Tibial artery (tissue), 4 donors: ENCODE results near the gene ZFP36.
A peak's percentile ranks its signal among the peaks of the same experiment; 100 is the strongest.

ENCODE experiments used
- DNase-seq, 2 donors: peaks; one replicate each; pipeline ENCODE4 v3.0.0-alpha.2; 2019
- H3K27ac ChIP-seq, 2 donors: fragments of 200-600 bp; sonication (generic) in 1 of 2; 1 replicate in 1 of 2; 2 replicates in 1 of 2; pipeline ENCODE4 v1.5.1; 2018 to 2019; ENCODE audit warnings: mild to moderate bottlenecking in 1 of 2
- H3K27me3 ChIP-seq, 2 donors: fragments of 200-600 bp; sonication (generic) in 1 of 2; one replicate each; pipeline versions ENCODE4 v1.5.1 to v1.6.0; 2016 to 2019
- H3K36me3 ChIP-seq, 3 donors: fragments of 200-600 bp; sonication (generic) in 2 of 3; one replicate each; pipeline ENCODE4 v1.5.1; 2016 to 2019; ENCODE audit warnings: mild to moderate bottlenecking in 2 of 3
- H3K4me1 ChIP-seq, 4 donors: fragments of 200-600 bp; sonication (generic) in 2 of 4; 1 replicate in 3 of 4; 2 replicates in 1 of 4; pipeline ENCODE4 v1.5.1; 2016 to 2019
- H3K4me3 ChIP-seq, 2 donors: fragments of 200-600 bp; sonication (generic) in 1 of 2; 1 replicate in 1 of 2; 2 replicates in 1 of 2; pipeline ENCODE4 v1.5.1; 2018 to 2019; ENCODE audit warnings: mild to moderate bottlenecking in 2 of 2
- H3K9me3 ChIP-seq, 3 donors: fragments of 200-600 bp; sonication (generic) in 1 of 3; one replicate each; pipeline ENCODE4 v1.5.1; 2016 to 2019
- intact Hi-C: fragments of 100-400 bp; cut with DNase I; formaldehyde crosslinking; loops from one replicate; pipeline ENCODE4 v1.15.0; 2023; ENCODE audit warnings: low total_unique reads
- TF ChIP-seq, protein P1 (sequence below), 2 experiments: fragments of 200-600 bp in 1 of 2; fragments of 450-650 bp in 1 of 2; IDR thresholded peaks; one replicate each; pipeline ENCODE4 v1.5.1; 2017 to 2019; ENCODE audit warnings: antibody characterized with exemption in 2 of 2, mild to moderate bottlenecking in 1 of 2, moderate library complexity in 1 of 2

The ZFP36 gene

DNA sequence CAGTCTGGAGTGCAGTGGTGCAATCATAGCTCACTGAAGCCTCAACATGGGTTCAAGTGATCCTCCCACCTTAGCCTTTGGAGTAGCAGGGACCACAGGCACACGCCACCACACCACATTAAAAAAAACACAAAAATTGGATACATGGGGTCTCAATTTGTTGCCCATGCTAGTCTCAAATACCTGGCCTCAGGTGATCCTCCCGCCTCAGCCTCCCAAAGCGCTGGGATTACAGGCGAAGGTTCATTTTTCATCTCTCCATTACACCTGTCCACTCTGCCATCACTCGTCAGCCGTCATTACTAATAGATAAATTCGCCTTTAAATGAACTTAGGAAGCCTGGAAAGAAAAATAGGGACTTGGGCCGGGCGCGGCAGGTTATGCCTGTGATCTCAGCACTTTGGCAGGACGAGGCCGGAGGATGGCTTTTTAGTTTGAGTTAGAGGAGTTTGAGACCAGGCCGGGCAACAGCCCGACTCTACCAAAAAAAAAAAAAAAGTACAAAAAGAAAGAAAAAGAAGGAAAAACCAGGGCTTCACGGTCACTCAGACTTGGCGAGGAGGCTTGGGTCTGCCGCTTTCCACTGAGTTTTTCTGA is 38.0 kb downstream of the ZFP36 start:
- DNase-seq: no peak
- Histone ChIP-seq H3K4me1 (peaks cover 0 to 48% (median 33%) of the 10 kb centered on the region in 4 donors), H3K4me3 (peak overlapping the region; percentile 67 to 100), H3K27ac (peak overlapping the region; percentile 86 to 87), H3K27me3 (no peaks in the 10 kb centered on the region), H3K9me3 (no peaks in the 10 kb centered on the region), H3K36me3 (peaks cover 0 to 9% (median 0%) of the 10 kb centered on the region in 3 donors)
- TF ChIP-seq, protein P1, sequence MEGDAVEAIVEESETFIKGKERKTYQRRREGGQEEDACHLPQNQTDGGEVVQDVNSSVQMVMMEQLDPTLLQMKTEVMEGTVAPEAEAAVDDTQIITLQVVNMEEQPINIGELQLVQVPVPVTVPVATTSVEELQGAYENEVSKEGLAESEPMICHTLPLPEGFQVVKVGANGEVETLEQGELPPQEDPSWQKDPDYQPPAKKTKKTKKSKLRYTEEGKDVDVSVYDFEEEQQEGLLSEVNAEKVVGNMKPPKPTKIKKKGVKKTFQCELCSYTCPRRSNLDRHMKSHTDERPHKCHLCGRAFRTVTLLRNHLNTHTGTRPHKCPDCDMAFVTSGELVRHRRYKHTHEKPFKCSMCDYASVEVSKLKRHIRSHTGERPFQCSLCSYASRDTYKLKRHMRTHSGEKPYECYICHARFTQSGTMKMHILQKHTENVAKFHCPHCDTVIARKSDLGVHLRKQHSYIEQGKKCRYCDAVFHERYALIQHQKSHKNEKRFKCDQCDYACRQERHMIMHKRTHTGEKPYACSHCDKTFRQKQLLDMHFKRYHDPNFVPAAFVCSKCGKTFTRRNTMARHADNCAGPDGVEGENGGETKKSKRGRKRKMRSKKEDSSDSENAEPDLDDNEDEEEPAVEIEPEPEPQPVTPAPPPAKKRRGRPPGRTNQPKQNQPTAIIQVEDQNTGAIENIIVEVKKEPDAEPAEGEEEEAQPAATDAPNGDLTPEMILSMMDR (IDR thresholded peaks at IDR 0.05): no peak
- intact Hi-C loops: loop anchor here (5.0 kb wide), 1 partner anchor 88 kb away; the partner anchor contains the start of gene EID2B

- Histone ChIP-seq H3K4me3 (peak within 1 kb of the TSS; percentile 67 to 100), H3K27ac (peak within 1 kb of the TSS; percentile 86 to 87), H3K4me1 (peaks cover 0 to 51% (median 37%) of the 10 kb centered on the region in 4 donors), H3K27me3 (no peaks in the 10 kb centered on the region), H3K36me3 (peaks cover 0 to 9% (median 0%) of the 10 kb centered on the region in 3 donors), H3K9me3 (no peaks in the 10 kb centered on the region)
- TF ChIP-seq, protein P1 (IDR thresholded peaks at IDR 0.05): no peak
- intact Hi-C loops: loop anchor here (2.0 kb wide), 1 partner anchor 35 kb away; the partner anchor contains the start of gene TIMM50
- peak; percentile 96 to 98 for DNase-seq
Observed at GRCh38 chr19:39445196-39446111, 38.8 kb downstream of the ZFP36 start, which contains the start of gene SUPT5H. Gene SUPT5H, plus strand, starts transcription at chr19:39445582. Its CDS starts 309 bp downstream, at chr19:39445891.

- TF ChIP-seq, protein P1 (IDR thresholded peaks at IDR 0.05): no peak
- no peak for DNase-seq
- Histone ChIP-seq H3K27me3 (no peaks in the 10 kb centered on the region), H3K36me3 (peaks cover 0 to 11% (median 0%) of the 10 kb centered on the region in 3 donors), H3K4me1 (peaks cover 0 to 53% (median 36%) of the 10 kb centered on the region in 4 donors), H3K4me3 (peak overlapping the region; percentile 67 to 100), H3K9me3 (no peaks in the 10 kb centered on the region), H3K27ac (peak overlapping the region; percentile 86 to 87)
- intact Hi-C loops: loop anchor here (2.0 kb wide), 1 partner anchor 34 kb away; the partner anchor contains the start of gene TIMM50
Observed at GRCh38 chr19:39446365-39447084, 39.9 kb downstream of the ZFP36 start.

- Histone ChIP-seq H3K36me3 (peaks cover under 1 to 26% (median 1%) of the 10 kb centered on the region in 3 donors), H3K27me3 (no peaks in the 10 kb centered on the region), H3K4me1 (peaks cover 0 to 53% (median 36%) of the 10 kb centered on the region in 4 donors), H3K9me3 (no peaks in the 10 kb centered on the region), H3K27ac (no peak overlapping the region), H3K4me3 (no peak overlapping the region)
- TF ChIP-seq, protein P1 (IDR thresholded peaks at IDR 0.05): no peak
- intact Hi-C loops: no loop called here
- DNase-seq: no peak
Observed at GRCh38 chr19:39448271-39448670, 41.6 kb downstream of the ZFP36 start.
